Measurements from ENCODE around the gene SLC2A6.

- TF ChIP-seq SP1 (IDR thresholded peaks at IDR 0.05; ENCODE audit: low read depth), result no peak
- no peak for TF ChIP-seq EZH2 (IDR thresholded peaks at IDR 0.05)
- TF ChIP-seq JUND (IDR thresholded peaks at IDR 0.05), result no peak
Observed at GRCh38 chr9:133516256-133516960, 37.5 kb upstream of the SLC2A6 start.

All from HCT116 (cell line).